Rectal smooth muscle tissue (tissue), 1 donor: ENCODE results near the gene HMCN2.

Source experiments
- H3K27ac ChIP-seq: one replicate; pipeline ENCODE4 v1.7.0; 2013; ENCODE audit warnings: low read depth, low read length, inconsistent platforms
- H3K27me3 ChIP-seq: one replicate; pipeline ENCODE4 v1.7.0; 2013; ENCODE audit warnings: low read length; ENCODE audit not compliant: control insufficient read depth, insufficient read depth
- H3K36me3 ChIP-seq: one replicate; pipeline ENCODE4 v1.7.0; 2013; ENCODE audit warnings: low read length; ENCODE audit not compliant: control insufficient read depth, insufficient read depth
- H3K4me1 ChIP-seq: one replicate; pipeline ENCODE4 v1.7.0; 2013; ENCODE audit warnings: low read length; ENCODE audit not compliant: control insufficient read depth, insufficient read depth
- H3K4me3 ChIP-seq: one replicate; pipeline ENCODE4 v1.7.0; 2013; ENCODE audit warnings: low read length
- H3K9ac ChIP-seq: one replicate; pipeline ENCODE4 v1.7.0; 2013; ENCODE audit warnings: low read length

HMCN2 gene

GRCh38 chr9:130476151-130476730 lies 210.7 kb downstream of the HMCN2 start:
- no peak overlapping the region for H3K27ac ChIP-seq
- peaks cover 4% of the 10 kb centered on the region for H3K36me3 ChIP-seq
- no peaks in the 10 kb centered on the region for H3K27me3 ChIP-seq
- H3K4me1 ChIP-seq: no peaks in the 10 kb centered on the region
- H3K9ac ChIP-seq: no peak overlapping the region
- H3K4me3 ChIP-seq: no peak overlapping the region

- no peak overlapping the region for H3K9ac ChIP-seq
- no peak overlapping the region for H3K27ac ChIP-seq
- no peaks in the 10 kb centered on the region for H3K27me3 ChIP-seq
- H3K4me1 ChIP-seq: no peaks in the 10 kb centered on the region
- peaks cover 4% of the 10 kb centered on the region for H3K36me3 ChIP-seq
- H3K4me3 ChIP-seq: no peak overlapping the region
These were observed 212.0 kb downstream of the HMCN2 start for GRCh38 chr9:130477564-130477963.

GRCh38 chr9:130478152-130478551 lies 212.6 kb downstream of the HMCN2 start:
- no peaks in the 10 kb centered on the region for H3K4me1 ChIP-seq
- no peak overlapping the region for H3K27ac ChIP-seq
- no peak overlapping the region for H3K4me3 ChIP-seq
- H3K9ac ChIP-seq: no peak overlapping the region
- H3K36me3 ChIP-seq: peaks cover 4% of the 10 kb centered on the region
- no peaks in the 10 kb centered on the region for H3K27me3 ChIP-seq

- Histone ChIP-seq H3K27me3 (no peaks in the 10 kb centered on the region), H3K4me1 (no peaks in the 10 kb centered on the region), H3K4me3 (no peak overlapping the region), H3K36me3 (peaks cover 4% of the 10 kb centered on the region), H3K27ac (no peak overlapping the region), H3K9ac (no peak overlapping the region)
These were observed 213.4 kb downstream of the HMCN2 start for GRCh38 chr9:130478736-130479575.

- H3K4me3 ChIP-seq: no peak overlapping the region
- H3K9ac ChIP-seq: no peak overlapping the region
- H3K27me3 ChIP-seq: no peaks in the 10 kb centered on the region
- H3K4me1 ChIP-seq: no peaks in the 10 kb centered on the region
- H3K36me3 ChIP-seq: peaks cover 4% of the 10 kb centered on the region
- H3K27ac ChIP-seq: no peak overlapping the region
These were observed 214.0 kb downstream of the HMCN2 start for GRCh38 chr9:130479587-130479986.

GRCh38 chr9:130480673-130481072 lies 215.1 kb downstream of the HMCN2 start:
- Histone ChIP-seq H3K36me3 (peaks cover 4% of the 10 kb centered on the region), H3K27me3 (no peaks in the 10 kb centered on the region), H3K4me3 (no peak overlapping the region), H3K4me1 (no peaks in the 10 kb centered on the region), H3K27ac (no peak overlapping the region), H3K9ac (no peak overlapping the region)

GRCh38 chr9:130482463-130482862 lies 216.9 kb downstream of the HMCN2 start:
- Histone ChIP-seq H3K4me1 (no peaks in the 10 kb centered on the region), H3K4me3 (no peak overlapping the region), H3K27ac (no peak overlapping the region), H3K36me3 (peaks cover 4% of the 10 kb centered on the region), H3K9ac (no peak overlapping the region), H3K27me3 (no peaks in the 10 kb centered on the region)

- Histone ChIP-seq H3K27me3 (no peaks in the 10 kb centered on the region), H3K36me3 (peaks cover 4% of the 10 kb centered on the region), H3K4me3 (no peak overlapping the region), H3K4me1 (no peaks in the 10 kb centered on the region), H3K27ac (no peak overlapping the region), H3K9ac (no peak overlapping the region)
These were observed 217.9 kb downstream of the HMCN2 start for GRCh38 chr9:130483371-130483971.
